ENCODE measurements around the gene FAM118A.
A peak's percentile ranks its signal among the peaks of the same experiment; 100 is the strongest.
"Not testable (repeated sequence)": the region's sequence is repeated elsewhere in the genome, so short reads cannot be mapped to it uniquely, and the experiment has no call there.

Gene FAM118A

DNA sequence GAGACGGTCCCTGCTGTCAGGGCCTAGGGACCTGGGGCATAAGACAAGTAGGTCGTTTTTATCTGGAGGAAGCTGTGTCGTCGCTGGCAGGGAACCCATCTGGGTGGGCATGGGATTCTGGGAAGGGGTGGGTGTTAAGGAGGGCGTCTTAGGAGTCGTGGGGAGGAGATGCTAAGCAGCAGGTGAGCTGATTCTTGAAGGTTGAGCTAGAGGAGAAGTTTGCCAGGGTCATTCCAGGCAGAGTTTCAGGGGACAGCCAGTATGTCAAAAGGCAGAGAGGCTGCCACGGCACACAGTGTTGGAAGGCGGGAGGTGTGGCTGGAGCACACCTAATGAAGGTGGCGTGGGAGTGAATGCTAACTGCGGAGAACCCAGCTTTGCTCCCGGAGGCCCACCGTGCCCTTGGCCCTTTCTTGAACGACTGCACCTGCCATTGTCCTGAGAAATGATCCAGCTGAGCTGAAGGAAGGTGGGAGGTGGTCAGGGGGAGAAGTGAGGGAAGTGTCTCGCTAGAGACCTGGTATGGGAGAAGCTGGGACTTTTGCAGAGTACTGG is 1.3 kb downstream of the FAM118A start:
- no peak for DNase-seq

DNA sequence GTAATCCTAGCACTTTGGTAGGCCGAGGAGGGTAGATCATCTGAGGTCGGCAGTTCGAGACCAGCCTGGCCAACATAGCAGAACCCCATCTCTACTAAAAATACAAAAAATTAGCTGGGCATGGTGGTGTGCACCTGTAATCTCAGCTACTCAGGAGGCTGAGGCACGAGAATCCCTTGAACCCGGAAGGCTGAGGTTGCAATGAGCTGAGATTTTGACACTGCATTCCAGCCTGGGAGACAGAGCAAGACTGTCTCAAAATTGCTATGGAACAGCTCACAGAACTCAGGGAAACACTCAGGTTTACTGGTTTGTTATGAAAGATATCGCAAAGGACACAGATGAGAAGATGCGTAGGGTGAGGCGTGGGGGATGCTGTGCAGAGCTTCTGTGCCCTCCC is 2.7 kb downstream of the FAM118A start:
- DNase-seq: no peak

DNA sequence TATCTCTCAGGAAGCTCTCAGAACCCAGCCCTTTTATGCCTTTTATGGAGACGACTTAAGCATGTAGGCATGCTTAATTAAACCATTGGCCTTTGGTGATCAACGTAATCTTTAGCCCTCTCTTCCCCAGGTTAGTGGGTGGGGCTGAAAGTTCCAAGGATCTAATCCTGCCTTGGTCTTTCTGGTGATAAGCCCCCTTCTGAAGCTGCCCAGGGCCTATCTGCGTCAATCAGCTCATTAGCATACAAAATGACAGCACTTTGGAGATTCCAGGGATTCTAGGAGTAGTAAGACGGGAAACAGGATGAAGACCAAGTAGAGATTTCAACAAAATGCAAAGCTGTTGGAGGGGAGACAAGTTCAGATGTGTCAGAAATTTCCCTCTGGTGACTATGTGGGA is 3.1 kb downstream of the FAM118A start:
- no peak for DNase-seq

DNA sequence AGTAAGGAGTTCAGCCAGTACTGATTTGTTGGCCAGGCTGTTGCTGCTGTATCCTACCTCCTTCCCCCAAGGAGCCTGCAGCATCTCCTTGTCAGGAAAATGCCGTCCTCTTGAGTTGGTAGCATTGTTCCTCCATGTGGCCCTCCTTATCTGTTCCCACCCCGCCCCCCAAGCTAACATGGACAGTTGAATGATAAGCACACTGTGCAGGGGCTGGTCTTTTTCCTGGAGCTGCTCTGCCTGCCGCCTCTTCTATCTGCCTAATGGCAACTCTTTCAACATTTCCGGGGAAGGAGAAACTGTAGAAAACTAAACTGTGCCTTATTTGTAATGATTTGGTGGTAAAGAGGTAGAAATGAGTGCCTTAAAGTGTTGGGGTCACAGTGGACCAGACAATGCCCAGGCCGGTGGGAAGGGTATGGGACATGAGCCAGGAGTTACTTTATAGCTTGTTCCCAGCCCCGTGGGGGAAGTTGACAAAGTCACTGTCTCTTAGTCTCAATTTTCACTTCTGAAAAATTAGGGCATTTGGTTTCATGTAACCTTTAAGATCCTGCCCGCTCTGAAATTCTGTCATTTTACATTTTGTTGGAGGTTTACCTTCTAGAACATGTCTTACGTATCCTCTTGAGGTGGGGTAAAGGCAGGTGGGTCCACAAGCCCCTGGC is 4.5 kb downstream of the FAM118A start:
- no peak for DNase-seq

DNA sequence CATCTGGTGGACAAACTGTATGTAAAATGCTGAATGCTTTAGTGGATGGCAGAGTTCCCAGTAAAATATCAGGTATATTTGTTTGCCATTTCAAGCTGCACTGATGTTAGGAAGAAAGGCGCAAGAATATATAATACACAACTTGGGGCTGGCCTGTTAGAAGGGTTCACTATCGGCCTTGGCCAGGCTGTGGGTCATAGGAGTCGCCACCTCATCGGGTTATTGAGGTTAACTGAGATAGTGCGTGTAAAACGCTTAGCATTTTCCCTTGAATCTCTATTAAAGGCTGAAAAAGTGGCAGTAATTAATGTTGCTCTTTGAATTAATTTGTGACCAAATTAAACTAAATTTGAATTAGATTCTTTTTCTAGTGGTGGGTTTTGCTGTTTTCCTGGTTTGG is 5.1 kb downstream of the FAM118A start:
- DNase-seq: no peak

DNA sequence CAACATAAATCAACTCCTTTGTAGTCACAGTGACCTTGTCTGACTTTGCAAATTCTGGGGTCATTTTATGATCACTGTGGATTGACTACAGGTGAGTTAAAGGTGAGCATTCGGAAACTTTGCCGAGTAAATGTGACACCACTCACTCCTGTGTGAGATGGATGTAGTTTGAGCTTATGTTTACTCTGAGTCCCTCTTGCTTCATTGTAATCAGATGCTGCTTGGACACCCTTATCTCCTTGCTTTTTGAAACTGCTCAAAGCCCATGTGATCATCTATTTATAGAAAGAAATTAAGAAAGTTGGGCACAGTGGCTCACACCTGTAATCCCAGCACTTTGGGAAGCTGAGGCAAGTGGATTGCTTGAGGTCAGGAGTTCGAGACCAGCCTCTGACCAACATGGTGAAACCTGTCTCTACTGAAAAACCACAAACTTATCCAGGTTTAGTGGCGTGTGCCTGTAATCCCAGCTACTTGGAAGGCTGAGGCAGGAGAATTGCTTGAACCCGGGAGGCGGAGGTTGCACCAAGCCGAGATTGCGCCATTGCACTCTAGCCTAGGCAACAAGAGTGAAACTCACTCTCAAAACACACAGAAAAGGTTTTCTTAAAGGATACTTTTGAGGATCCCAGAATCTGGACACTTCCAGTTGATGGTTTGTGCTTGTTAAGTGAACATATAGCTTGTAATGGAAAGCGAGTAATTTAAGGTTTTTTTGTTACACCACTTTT is 7.2 kb downstream of the FAM118A start:
- DNase-seq: no peak

DNA sequence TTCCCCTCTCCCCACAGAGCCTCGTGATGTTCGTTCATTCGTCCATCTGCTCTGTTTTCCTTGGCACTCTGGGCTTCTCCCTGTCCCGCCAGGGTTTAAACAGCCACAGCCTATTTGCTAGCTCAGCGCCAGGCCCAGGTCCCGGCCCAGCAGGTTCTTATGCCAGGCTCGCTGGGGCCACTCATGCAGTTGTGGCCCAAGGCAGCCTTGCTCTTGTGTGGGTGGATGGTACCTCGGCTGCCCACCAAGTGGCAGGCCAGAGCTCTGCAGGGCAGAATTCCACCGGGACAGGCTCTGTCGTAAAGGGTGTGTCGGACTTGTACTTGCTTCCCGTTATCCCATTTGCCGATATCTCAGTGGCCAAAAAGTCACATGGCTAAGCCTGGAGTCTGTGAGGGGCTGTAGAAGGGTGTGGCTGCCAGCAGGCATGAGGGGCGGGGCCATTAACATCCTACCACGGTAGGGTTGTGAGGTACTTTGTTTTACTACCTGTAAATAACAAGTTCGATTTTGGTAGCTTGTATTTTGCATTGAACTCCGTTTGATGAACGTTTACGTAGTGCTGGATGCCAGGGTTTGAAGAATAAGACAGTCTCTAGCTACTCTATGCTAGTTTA is 7.9 kb downstream of the FAM118A start:
- peak; percentile 15 for DNase-seq

DNA sequence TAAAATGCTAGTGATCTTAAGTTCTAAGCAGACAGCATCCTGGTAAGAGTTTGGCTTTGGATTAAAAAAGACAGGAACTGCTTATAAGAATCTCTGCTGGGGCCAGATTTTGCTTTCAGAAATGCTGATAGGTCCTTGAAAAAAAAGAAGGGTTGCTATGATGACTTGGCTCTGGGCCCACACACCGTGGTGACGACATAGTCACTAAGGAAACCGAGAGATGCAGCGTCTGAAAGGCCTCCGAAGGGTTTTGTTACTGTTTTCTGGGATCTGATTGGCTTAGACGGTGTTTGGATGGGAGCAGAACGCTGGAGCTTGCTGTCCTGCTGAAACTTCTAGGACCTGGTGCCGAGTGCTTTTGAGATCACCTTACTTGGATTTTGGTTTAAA is 8.4 kb downstream of the FAM118A start:
- peak; percentile 83 for DNase-seq

DNA sequence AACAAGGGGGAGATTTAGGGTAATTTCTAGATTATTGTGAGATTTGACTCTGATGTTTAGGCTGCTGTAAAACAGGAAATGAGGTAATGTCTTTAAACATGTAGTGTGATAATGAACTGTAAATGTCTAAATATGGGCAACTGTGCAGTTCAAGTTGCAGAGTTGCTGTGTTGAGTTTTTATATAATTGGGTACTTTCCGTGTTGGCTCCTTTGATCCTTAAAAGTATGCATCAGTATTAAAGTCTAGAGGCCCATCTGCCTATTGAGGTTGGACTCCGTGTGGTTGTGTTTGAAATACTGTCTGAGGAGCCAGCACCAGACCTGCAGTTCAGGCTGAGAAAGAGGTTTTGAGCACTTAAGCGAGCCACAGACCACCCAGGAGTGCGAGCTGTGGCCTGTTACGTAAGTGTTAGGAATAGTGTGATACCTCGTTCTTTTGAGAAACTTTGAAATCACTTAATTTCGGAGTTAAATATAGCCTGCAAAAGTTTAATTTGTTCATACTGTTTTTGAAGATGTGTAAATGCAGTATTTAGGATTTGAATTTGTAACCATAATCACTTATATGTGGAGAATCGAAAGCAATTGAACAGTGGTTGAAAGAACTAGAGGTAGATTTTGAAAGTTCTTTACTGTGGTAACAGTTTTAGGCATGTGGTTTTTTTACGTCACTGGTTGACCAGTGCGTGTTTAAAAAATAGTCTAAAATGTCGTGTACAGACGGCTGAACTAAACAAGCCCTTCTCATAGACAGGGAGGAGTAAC is 9.0 kb downstream of the FAM118A start:
- peak; percentile 45 for DNase-seq

DNA sequence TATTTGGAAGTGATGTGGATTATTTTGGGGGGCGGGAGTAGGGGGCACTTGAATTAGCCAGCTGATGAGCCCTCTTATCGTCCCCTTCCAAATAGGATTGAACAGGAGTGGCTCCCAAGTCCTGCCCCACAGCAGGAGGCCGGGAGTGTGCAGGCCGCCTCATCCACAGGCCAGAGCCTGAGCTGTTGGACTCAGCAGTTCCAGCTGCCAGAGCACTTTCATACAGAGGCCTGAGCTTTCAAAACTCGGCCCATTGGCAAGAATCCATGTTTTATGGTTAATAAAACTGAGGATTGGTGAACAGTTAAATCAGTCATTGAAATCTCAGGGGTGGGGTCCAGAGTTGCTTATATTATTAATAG is 9.6 kb downstream of the FAM118A start:
- no peak for DNase-seq

DNA sequence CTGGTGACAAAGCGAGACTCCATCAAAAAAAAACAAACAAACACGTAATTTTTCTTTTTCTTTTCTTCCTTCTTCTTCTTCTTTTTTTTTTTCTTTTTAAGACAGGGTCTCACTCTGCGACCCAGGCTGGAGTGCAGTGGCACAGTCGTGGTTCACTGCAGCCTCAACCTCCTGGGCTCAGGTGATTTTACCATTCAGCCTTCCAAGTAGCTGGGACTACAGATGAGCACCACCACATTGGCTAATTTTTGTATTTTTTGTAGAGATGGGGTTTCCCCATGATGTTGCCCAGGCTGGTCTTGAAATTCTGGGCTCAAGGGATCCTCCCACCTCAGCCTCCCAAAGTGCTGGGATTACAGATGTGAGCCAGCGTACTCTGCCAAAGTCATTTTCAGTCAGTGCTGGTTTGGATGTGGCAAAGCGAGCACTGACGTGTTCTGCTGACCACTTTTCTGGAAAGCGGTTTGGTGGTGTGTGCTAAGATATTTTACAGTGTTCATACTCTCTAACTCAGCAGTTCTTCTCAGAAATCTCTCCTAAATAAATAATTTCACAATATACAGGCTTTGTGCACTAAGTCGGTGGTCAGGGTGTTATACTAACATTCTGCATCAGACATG is 10.7 kb downstream of the FAM118A start:
- DNase-seq: no peak

DNA sequence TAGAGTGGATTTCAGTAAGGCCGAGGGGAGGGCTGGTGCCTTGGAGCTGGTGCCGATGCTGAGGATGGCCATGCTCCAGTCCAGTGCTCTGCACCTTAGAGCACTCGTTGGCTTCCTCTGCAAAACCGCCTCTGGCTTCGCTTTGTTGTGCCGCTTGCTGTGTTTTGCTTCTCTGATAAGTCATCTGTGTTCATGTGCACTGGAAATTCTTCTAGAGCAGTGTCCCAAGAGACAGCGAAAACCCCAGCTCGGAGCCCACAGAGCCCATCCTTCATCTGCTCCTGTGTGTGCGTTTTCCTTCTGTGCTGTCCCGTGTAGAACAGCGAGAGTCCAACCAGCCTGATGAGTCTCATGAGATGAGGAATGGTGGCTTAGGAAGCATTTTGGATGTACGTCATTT is 12.1 kb downstream of the FAM118A start:
- no peak for DNase-seq

DNA sequence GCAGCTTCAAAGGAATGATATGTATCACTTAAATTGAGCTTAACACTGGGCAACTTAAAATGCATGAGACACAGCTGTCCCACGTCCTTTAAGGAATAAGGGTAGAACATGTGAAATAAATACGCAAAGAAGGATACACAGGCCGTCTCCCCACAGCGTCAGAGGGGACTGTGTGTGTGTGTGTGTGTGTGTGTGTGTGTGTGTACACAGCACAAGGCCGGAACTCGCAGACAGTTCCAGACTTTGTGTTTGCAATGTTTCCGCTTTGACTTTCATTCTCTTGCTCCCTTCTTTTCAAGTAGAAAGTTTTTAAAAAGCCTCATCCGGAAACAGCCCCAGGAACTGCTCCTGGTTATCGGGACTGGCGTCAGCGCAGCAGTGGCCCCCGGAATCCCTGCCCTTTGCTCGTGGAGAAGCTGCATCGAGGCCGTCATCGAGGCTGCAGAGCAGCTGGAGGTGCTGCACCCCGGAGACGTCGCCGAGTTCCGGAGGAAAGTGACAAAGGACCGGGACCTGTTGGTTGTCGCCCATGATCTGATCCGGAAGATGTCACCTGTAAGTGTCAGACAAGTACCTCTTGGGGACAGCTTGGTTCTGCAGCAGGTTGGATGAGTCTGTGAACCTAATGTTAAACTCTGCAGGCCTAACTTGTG is 13.3 kb downstream of the FAM118A start:
- no peak for DNase-seq

DNA sequence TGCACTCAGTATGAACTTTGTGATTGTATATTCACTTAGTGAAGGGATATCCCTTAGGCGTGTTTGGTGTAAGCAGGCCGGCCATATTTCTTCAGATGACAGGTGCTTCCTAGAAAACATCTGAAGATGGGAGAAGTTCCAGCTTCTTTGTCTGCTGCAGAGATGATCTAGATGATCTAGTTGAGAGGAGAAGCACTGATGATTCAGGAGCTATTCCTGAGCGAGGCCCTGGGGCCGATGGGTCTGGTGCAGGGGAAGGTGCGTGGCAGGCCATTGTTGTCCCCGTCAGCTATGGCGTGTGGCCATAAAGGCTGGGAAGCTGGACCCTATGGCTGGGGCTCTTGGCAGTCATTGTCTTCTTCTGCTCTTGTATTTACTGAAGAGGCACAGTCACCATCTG is 14.0 kb downstream of the FAM118A start:
- DNase-seq: no peak

DNA sequence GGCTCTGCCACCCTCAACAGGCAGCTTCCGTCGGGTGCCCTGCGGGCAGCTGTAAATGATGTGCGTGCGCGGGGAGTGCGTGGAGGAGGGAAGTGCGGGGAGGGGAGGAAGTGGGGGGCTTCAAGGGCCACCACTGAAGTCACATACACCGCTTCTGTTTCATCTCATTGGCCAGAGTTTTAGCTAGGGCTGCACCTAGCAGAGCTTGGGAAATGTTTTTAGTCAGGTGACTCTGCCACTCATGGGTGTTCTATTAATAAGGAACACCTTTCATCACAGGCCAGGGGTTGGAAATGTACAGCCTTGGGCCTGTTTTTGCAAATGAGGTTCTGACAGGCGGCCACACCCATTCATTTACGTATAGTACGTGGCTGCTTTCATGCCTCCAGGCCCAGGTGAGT is 14.6 kb downstream of the FAM118A start:
- DNase-seq: no peak

DNA sequence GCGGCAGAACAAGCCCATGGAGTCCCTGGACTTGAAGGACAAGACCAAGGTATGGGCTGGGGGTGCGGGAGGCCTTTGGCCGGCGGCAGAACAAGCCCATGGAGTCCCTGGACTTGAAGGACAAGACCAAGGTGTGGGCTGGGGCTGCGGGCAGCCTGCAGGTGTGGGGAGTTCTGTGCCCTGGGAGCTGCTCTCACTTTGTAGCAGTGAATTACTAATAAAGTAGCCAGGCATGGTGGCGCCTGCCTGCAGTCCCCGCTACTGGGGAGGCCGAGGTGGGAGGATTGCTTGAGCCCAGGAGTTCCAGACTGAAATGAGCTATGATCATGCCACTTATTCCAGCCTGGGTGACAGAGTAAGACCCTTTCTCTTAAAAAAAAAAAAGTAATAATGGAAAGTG is 18.5 kb downstream of the FAM118A start:
- not testable (repeated sequence) for DNase-seq

DNA sequence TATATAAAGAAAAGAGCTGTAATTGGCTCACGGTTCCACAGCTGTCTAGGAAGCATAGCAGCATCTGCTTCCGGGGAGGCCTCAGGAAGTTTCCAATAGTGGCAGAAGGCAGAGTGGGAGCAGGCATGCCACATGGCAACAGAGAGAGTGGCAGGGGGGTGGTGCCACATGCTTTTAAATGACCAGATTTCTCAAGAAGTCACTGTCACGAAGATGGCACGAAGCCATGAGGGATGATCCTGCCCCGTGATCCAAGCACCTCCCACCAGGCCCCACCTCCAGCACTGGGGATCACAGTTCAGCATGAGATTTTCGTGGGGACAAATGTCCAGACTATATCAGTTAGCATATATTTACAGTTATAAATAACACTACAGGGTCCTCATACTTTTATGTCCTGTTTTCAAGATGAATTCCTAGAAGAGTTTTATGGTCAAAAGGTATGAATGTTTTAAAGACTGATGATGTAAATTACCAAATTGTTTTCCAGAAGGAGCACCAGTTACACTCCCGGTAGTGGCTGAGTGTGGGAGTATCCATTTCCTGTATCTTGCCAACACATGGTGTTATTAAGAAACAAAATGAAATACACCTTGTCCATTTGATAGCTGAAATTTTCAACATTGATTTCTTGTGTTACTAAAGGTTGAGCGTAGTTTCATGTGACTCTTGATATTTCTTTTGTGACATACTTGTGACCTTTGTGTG is 19.2 kb downstream of the FAM118A start:
- no peak for DNase-seq

DNA sequence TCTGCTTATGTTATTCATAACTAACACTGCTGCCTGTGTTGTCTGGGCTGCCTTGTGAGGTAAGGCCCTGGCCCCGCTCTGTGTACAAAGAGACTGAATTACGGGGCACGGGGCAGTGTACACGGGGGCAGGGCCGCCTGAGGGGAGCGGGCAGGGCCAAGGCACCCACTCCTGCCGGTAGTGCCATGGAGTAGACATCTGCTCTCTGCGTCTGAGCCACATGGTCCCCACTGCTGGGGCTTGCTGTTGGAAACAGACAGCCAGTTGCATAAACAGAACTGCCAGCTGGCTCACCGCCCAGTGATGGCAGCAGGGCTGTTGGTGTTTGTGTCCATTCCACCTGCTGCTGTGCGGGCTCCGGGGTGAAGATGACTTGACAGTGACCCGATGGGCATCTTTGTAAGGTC is 19.8 kb downstream of the FAM118A start:
- DNase-seq: no peak

DNA sequence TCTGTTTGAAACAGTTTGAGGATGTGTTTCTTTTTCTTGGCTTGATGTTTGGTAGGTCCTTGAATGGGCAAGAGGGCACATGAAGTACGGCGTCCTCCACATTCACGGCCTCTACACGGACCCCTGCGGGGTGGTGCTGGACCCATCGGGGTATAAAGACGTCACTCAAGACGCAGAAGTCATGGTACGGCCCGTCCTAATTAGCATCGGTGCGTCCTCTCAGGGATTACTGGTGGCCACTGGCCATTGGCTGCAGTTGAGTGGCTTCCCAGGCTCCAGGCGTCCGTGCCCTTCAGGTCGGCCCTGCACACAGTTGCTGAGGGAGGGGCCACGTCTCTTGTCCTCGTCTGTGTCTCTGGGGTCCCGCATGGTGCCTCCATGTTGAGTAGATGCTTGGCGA is 20.8 kb downstream of the FAM118A start:
- DNase-seq: no peak

DNA sequence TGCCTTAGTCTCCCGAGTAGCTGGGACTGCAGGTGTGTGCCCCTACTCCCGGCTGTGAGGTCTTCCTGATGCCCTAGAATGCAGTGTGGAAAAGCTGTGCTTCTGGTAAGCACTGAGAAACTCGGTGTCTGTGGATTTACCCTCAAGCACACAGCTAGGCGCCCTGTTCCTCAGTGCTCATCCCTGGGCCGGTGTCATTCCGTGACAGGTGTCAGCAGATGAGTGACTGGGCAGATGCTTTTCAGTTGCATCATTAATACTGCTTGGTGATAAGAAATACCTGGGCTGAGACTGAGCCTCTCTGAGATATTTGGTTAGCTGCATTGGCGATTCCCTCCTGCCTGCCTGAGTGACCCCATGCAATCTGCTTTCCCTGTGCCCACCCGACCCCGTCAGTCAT is 21.8 kb downstream of the FAM118A start:
- DNase-seq: no peak

DNA sequence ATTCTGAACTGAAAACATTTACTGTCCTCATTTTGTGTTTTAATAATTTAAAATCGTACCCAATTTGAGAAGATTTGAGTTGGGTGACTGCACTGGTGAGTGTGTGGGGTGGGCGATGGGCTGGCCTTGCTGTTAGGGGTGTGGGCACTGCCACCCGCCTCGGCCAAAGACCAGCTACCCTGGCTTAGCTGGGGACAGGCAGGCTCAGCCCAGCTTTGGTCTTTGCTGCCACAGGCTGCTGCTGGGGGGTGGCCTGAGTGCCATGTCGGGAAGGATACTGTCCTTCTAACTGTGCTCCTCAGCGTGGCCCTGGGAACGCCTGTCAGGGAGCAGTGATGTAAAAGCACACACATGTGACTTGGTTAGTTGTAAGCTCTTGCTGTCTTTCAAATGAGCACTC is 22.3 kb downstream of the FAM118A start:
- DNase-seq: no peak

DNA sequence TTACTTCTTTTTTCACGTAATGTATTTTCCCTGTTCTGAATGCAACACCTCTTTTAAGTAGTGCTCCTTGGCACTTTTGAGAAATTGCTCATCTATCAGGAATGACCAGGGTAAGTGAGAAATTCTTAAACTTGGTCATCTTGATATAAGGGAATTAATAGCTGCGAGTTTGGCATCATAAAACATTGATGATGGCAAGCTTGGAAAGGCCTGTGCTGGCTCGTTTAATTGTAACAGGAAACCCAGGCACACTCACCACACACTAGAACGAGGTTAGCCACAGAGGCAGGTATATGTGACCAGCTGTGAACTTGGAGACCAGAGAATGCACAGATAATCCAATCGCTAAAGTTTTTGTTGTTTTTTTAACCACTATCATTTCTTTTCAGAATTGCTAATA is 24.3 kb downstream of the FAM118A start:
- no peak for DNase-seq

Data from activated CD4-positive, alpha-beta T cell treated with anti-CD3 and anti-CD28 coated beads for 1 hour (primary cell).